Motor neuron (in vitro differentiated cells): ENCODE measurements around the gene MYOM3. TPM values are rescaled to one million over a fixed set of nuclear protein-coding genes. Genes with fewer than 3 reads are reported as not detected.

Experiments used
- ATAC-seq, 8 experiments: fragments of 200-7000 bp; cut with Tn5 transposase; replicated peaks in 6 of 8; 2 replicates each; pipeline ENCODE4 v1.8.0; 2021; ENCODE audit warnings: mild to moderate bottlenecking in 8 of 8, moderate library complexity in 8 of 8
- H3K27ac ChIP-seq, 2 donors: fragments of 250-450 bp; sonication (Bioruptor Pico); 2 replicates each; pipeline ENCODE4 v1.9.0; 2021; ENCODE audit warnings: antibody characterized with exemption in 2 of 2, mild to moderate bottlenecking in 2 of 2, moderate library complexity in 1 of 2
- H3K4me1 ChIP-seq, 2 donors: fragments of 250-450 bp; sonication (Bioruptor Pico); replicated peaks in 1 of 2; 2 replicates each; pipeline ENCODE4 v1.6.1; 2021; ENCODE audit warnings: antibody characterized with exemption in 2 of 2, mild to moderate bottlenecking in 2 of 2, moderate library complexity in 1 of 2
- H3K4me3 ChIP-seq, 5 donors: fragments of 250-450 bp; sonication (Bioruptor Pico); 2 replicates each; pipeline ENCODE4 v1.9.0; 2021; ENCODE audit warnings: antibody characterized with exemption in 5 of 5, mild to moderate bottlenecking in 5 of 5, moderate library complexity in 4 of 5
- WGBS, 10 experiments: fragments of 450-650 bp; shearing (Covaris generic); methylation state at CpG; one replicate each; pipeline ENCODE4 v1.0.0; 2022; 5-methylcytosine and 5-hydroxymethylcytosine counted together
- in situ Hi-C, 9 experiments: fragments of 400-800 bp; cut with MboI; loops; one replicate each; pipeline ENCODE4 v1.15.0; 2021; ENCODE audit warnings: low sequenced_read_pairs in 9 of 9, low pct_unique_long_range_greater_than_20kb in 2 of 9; ENCODE audit not compliant: unreplicated experiment in 9 of 9
- total RNA-seq, 8 experiments: library from RNA; unstranded; fragments of 300-600 nt; gene quantifications; 2 replicates each; pipeline versions ENCODE4 v1.2.3 to v1.2.4, GENCODE V29; 2022

MYOM3 gene
- total RNA-seq, 8 experiments from 2014 or later, result 0.05 to 1.2 (median 0.28) TPM

DNA sequence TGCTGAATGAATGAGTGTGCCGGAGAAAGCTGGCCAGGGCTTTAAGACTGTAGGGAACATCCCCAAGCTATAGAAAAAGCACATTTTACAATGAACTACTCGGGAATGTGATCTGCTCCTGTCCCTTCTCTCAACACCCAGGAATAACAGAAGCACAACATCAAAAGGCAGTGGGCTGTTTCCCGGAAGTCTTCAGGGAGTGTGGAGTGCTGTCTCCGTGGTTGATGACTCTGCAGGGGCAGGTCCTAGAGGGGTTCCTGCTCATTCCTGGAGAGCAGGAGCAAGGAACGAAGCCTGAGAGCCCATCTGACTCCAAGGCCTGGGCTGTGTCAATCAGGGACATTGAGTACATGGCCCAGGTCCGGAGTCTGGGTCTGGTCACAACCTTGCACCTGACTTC lies 35.9 kb upstream of the MYOM3 start:
- Histone ChIP-seq H3K4me1 (peaks cover 0 to 5% of the 10 kb centered on the region in 2 donors), H3K4me3 (no peak overlapping the region), H3K27ac (no peak overlapping the region)
- in situ Hi-C loops, result no loop called here
- no peak for ATAC-seq
- WGBS, 10 experiments, result 36 to 100% (median 54%) methylated on average over 2 to 5 of the region's 6 CpGs; no CpG with 5 or more reads in 1 of the 10 experiments

DNA sequence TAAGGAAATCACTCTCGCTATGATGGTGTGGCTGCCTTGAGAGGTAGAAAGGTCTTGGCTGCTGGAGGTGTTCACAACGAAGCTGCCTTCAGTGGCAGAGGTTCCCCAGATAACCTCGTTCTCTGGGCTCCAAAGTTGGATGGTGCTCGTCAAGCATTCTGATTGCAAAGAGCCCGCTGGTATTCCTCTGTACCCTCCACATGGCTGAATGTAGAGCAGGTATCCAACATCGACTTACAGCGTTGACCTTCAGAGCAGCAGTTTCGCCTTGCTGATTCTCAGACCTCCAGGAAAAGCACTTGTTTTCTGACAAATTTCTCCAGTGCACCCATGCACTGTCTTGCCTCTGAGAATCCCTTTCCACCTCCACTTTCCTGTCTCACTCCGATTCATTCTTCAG lies 35.3 kb upstream of the MYOM3 start:
- peaks cover 0 to 5% of the 10 kb centered on the region in 2 donors for H3K4me1 ChIP-seq
- no peak overlapping the region for H3K4me3 ChIP-seq
- no peak for ATAC-seq
- H3K27ac ChIP-seq, result no peak overlapping the region
- WGBS, 10 experiments, result 54 to 100% (median 87%) methylated on average over 1 to 9 of the region's 9 CpGs; no CpG with 5 or more reads in 1 of the 10 experiments
- in situ Hi-C loops, result no loop called here

DNA sequence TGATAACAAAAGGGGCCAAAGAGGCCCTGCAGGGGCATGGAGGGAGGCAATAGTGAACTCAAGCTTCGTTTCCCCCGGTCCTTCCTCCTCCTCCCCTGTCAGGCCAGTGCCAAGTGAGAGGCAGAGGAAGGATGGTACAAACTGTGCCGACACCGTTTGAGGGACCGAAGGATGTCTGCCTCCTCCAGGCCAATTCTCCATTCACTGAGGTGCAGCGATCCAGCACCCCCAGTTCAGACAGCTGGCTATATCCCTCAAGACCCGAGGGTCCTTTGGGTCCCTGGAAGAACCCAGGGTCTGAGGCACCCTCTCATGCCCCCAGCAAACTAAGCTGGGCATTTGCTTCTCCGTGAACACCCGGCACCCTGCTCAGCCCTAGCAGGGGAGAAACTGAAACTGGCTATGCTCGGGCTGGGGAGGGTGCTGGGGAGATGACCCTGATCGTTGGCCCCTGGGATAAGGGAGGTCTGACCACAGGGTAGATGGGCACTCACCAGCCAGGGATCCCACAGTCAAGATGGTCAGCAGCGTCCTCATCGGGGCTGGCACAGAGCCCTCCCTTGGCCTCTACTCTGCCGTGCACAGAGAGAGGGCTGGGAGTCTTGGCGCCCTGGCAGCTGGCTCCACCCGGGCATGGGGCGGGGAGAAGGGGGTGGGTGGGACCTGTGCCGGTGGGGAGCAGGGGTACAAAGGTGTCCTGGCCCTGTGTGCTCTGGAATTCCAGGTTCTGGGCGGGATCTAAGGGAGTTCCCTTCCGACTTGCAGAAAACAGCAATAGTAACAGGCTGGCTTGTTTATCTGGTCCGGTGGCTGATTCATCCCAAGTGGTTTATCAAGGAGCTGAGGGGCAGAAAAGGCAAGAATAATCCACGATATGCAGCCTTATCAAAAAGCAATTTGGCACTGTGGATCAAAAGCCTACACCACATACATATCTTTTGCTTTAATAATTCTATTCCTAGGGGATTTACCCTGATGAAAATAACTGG lies 30.9 kb upstream of the MYOM3 start, which contains the start of gene IL22RA1:
Gene IL22RA1, minus strand, starts transcription at position 595 of the 989 bp plus-strand sequence. Its CDS starts 58 bp downstream, at position 537.
- no peak within 1 kb of the TSS for H3K27ac ChIP-seq
- in situ Hi-C loops, result no loop called here
- WGBS, 10 experiments, result 0 to 80% (median 58%) methylated on average over 3 to 11 of the region's 22 CpGs; no CpG with 5 or more reads in 4 of the 10 experiments
- no peaks in the 10 kb centered on the region for H3K4me1 ChIP-seq
- peak in 3 of 8 experiments; percentile 60 to 82 (median 68) for ATAC-seq
- H3K4me3 ChIP-seq, result no peak within 1 kb of the TSS

DNA sequence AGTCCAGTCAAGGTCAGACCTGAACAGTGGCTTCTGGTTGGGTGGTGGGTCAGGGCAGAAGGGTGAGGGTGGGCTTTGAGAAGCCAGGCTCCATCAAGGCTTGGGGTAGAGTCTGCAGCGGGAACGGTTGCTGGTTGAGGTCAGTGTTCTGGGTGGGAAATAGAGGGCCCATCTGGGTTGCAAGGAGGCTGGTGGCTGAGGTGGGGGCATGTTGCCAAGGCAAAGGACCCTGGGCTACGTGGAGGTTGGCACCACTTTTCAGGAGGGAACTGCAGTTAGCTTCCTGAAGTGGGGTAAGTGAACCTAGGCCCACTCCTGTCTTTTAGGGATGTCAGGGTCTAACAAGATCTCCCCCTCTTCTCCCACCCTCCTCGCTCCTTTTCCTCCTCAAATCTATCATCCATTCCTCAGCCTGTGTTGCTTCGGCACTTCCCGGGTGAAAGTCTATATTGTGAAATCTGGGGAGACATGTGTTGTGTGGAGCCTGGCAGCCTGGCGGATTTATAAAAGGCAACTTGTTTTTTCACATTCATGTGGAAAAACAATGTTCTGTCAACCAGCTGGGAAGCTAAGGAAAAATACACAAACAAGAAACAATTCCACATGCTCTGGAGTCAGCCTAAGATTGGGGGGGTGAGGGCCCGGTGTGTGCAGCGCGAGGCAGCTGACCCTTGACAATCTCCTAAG lies 29.5 kb upstream of the MYOM3 start:
- ATAC-seq, result no peak
- in situ Hi-C loops, result no loop called here
- 46 to 100% (median 92%) methylated on average over 2 to 10 of the region's 10 CpGs; no CpG with 5 or more reads in 2 of the 10 experiments for WGBS, 10 experiments
- H3K4me3 ChIP-seq, result no peak overlapping the region
- H3K27ac ChIP-seq, result no peak overlapping the region
- H3K4me1 ChIP-seq, result peaks cover 0 to 3% of the 10 kb centered on the region in 2 donors

DNA sequence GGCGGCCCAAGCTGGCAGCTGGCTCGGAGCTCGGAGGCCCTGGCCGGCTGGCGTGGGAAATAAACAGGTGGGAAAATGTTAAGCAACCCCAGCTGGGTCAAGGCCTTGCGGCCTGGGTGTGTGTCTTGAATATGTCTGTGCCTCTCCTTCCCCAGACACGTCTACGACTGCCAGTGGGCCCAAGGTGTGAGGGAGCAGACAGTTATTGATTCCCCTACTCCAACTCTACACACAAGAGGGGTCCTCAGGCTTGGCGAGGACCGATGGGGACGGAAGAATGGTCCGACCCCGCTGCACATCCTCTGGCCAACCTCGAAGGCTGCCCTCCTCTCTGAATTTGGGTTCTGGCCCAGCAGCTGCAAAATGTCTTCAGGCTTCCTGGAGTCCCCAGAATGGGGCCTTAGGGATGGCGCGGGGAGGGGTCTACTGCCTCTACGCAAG lies 28.8 kb upstream of the MYOM3 start:
- WGBS, 10 experiments, result 17 to 100% (median 80%) methylated on average over 1 to 9 of the region's 17 CpGs; no CpG with 5 or more reads in 5 of the 10 experiments
- H3K4me1 ChIP-seq, result peaks cover 0 to 3% of the 10 kb centered on the region in 2 donors
- in situ Hi-C loops, result no loop called here

DNA sequence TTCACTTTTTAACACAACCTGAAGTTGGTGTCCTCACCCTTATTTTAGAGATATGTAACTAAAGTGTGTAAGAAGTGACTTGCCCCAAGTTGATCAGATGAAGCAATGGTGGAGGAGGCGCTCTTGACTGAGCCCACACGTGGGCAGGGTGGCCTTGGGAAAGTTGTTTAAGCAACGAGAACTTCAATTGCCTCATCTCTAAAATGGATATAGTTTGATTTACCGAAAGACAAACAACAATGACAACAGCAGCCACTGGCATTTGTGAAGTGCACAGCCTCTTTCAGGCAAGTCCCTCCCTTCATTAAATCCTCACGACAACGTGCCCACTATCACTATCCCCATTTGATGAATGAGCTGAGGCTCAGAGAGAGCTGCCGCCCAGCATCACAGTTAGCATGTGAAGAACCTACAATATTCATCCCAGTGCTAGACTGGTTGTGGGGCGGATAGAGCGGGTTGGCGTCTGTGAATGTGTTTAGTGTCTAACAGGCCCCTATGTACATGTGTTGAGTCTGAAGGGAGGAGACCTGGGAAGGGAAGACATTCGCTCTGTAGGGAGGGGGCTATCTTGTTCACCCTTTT lies 28.0 kb upstream of the MYOM3 start:
- no peak overlapping the region for H3K27ac ChIP-seq
- ATAC-seq, result no peak
- WGBS, 10 experiments, result 33 to 94% (median 78%) methylated on average over 1 to 8 of the region's 11 CpGs; no CpG with 5 or more reads in 1 of the 10 experiments
- peaks cover 0 to 3% of the 10 kb centered on the region in 2 donors for H3K4me1 ChIP-seq
- no peak overlapping the region for H3K4me3 ChIP-seq
- in situ Hi-C loops, result no loop called here

More for the DNA sequence above, 28.8 kb upstream of the MYOM3 start:
- Histone ChIP-seq H3K27ac (no peak overlapping the region), H3K4me3 (no peak overlapping the region)
- ATAC-seq, result no peak

DNA sequence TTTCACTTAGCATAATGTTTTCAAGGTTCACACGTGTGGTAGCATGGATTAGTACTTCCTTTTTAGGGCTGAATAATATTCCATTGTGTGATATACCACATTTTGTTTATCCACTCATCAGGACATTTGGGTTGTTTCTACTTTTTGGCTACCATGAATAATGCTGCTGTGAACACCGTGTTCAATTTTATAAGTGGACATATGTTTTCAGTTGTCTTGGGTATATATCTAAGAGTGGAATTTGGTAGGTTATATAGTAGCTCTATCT lies 27.2 kb upstream of the MYOM3 start:
- in situ Hi-C loops, result no loop called here
- Histone ChIP-seq H3K27ac (no peak overlapping the region), H3K4me1 (peaks cover 0 to 3% of the 10 kb centered on the region in 2 donors), H3K4me3 (no peak overlapping the region)
- WGBS, 10 experiments, result 25 to 89% (median 57%) methylated on average over 2 of the region's 2 CpGs; no CpG with 5 or more reads in 2 of the 10 experiments
- ATAC-seq, result no peak

DNA sequence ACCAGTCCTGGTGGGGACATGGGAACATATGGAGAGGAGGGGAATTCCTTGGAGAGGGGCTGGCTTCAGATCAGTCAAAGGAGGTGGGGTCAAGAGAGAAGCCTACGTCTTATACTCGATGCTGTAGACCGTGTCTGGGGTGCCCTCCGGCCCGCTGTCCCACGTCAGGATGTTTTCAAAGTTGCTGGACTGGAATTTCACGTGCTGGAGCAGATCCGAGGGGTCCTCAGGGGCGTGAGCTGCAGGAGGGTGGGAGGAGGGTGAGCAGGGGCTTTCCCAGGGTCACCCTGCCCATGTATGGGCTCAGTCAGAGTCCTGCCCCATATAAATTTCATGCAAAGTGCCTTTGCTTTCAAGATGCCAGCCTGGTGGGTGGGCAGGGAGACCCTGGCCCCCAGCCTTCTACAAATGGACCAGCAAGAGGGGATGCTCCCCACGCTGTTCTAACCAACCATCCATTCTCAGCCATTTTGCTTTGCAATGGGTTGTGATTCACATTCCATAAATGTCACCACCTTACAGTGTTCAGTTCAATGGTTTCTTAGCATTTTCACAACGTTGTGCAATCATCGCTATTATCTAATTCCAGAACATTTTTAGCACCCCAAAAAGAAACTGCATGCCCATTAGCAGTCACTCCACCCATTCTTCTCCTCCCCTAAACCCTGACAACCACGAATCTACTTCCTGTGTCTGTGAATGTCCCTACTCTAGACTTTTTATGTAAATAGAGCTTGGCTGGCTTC lies 26.7 kb upstream of the MYOM3 start:
- in situ Hi-C loops, result no loop called here
- Histone ChIP-seq H3K27ac (no peak overlapping the region), H3K4me3 (no peak overlapping the region), H3K4me1 (peaks cover 0 to 3% of the 10 kb centered on the region in 2 donors)
- WGBS, 10 experiments, result 8 to 95% (median 66%) methylated on average over 1 to 8 of the region's 13 CpGs
- ATAC-seq, result peak in 2 of 8 experiments; percentile 53 to 61

DNA sequence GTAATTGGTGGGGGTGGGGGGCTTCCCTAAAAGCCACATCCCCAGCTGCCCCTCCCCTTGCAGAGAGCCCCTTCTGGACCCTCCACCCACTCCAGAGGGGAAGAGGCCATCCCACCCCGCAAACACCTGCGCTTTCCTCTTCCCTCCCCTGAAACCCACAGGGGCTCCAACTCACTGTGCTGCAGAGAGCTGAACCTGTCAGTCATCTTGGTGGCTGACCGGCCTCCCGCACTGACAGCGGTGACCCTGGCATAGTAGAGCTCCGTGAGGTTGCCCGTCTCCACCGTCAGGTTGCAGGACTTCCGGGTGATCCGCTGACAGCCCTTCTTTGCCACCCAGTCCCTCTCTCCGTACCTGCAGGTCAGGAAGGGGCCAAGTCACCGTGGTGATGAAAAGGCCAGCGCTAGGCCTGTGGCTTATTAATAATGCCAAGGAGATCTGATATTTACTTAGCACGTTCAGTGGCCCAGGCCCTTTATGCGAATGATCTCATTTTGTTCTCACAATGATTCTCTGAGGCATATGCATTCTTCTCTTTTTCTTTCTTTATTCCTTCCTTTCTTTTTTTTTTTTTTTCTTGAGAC lies 25.1 kb upstream of the MYOM3 start:
- in situ Hi-C loops, result no loop called here
- peak in 5 of 8 experiments; percentile 11 to 82 (median 27) for ATAC-seq
- 52 to 100% (median 67%) methylated on average over 1 to 12 of the region's 15 CpGs for WGBS, 10 experiments
- Histone ChIP-seq H3K4me1 (peaks cover 0 to 3% of the 10 kb centered on the region in 2 donors), H3K4me3 (no peak overlapping the region), H3K27ac (no peak overlapping the region)

DNA sequence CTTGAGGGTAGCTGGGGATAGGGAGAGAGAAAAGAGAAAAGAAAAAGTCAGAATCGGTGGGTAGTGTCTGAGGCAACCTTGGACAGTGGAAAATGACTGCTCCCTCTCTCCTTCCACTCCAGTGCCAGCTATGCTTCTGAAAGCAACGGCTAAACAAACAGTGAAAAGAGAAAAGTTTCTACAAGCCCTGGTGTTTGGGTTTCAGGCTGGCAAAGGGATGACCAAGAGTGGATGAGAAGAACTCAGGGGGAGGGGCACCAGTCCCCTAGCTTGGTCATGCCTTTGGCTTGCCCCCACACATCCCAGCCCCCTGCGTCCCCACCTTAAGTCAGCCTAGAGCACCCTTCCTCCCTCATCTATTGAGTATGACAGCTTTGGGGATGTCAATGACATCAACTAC lies 22.4 kb upstream of the MYOM3 start:
- H3K4me1 ChIP-seq, result peaks cover 0 to 3% of the 10 kb centered on the region in 2 donors
- ATAC-seq, result no peak
- no peak overlapping the region for H3K27ac ChIP-seq
- WGBS, 10 experiments, result 57 to 100% (median 85%) methylated on average over 1 to 3 of the region's 3 CpGs; no CpG with 5 or more reads in 4 of the 10 experiments
- in situ Hi-C loops, result no loop called here
- no peak overlapping the region for H3K4me3 ChIP-seq

DNA sequence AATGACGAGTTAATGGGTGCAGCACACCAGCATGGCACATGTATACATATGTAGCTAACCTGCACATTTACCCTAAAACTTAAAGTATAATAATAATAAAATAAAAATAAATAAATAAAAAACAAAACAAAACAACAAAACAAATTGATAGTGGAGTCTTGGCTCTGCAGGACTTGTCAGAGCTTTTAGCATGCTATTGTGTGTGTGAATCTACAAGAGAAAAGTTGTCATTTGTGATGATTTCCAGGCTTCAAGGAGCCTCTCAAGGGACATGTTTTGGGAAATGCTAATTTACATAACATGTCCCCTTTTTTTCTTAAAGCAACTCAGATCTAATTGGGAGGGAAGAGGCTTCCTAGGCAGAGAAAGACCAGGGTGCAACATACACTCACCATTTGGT lies 21.9 kb upstream of the MYOM3 start:
- ATAC-seq, result no peak
- in situ Hi-C loops, result no loop called here
- Histone ChIP-seq H3K4me3 (no peak overlapping the region), H3K27ac (no peak overlapping the region), H3K4me1 (peaks cover 0 to 3% of the 10 kb centered on the region in 2 donors)
- 8 to 88% (median 72%) methylated on average over 1 of the region's 1 CpG for WGBS, 10 experiments

DNA sequence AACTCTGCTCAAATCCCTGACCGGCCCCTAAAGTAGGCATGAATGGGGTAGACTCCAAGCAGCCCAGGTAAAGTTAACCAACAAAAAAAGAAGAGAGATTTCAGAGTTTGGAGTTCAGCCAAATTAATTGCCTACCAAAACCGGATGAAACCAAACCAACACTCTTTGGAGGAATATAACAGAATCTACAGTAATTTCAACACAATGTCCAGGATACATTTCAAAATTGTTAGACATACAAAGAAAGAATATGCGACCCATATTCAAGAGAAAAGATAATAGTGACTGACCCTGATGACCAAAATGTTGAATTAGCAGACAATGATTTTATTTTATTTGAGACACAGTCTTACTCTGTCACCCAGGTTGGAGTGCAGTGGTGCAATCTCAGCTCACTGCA lies 18.4 kb upstream of the MYOM3 start:
- in situ Hi-C loops, result no loop called here
- 51 to 98% (median 81%) methylated on average over 2 to 3 of the region's 3 CpGs; no CpG with 5 or more reads in 1 of the 10 experiments for WGBS, 10 experiments
- H3K27ac ChIP-seq, result no peak overlapping the region
- ATAC-seq, result no peak
- no peaks in the 10 kb centered on the region for H3K4me1 ChIP-seq
- no peak overlapping the region for H3K4me3 ChIP-seq
